Neutrophil (primary cell): ENCODE results near the gene SORBS1.

Experiments used
- H3K27ac ChIP-seq: fragments of 200-600 bp; sonication (generic); 2 replicates; pipeline ENCODE4 v1.5.1; 2016; ENCODE audit warnings: mild to moderate bottlenecking, moderate library complexity
- H3K27me3 ChIP-seq: fragments of 200-600 bp; sonication (generic); 2 replicates; pipeline ENCODE4 v1.6.0; 2016; ENCODE audit warnings: mild to moderate bottlenecking
- H3K36me3 ChIP-seq: fragments of 200-600 bp; sonication (generic); 2 replicates; pipeline ENCODE4 v1.5.1; 2017
- H3K4me1 ChIP-seq, 2 experiments: fragments of 200-600 bp in 1 of 2; sonication (generic) in 1 of 2; 1 replicate in 1 of 2; 2 replicates in 1 of 2; pipeline versions ENCODE4 v1.5.1 to v1.6.1; 2013 to 2016; ENCODE audit warnings: low read depth in 1 of 2, low read length in 1 of 2, mild to moderate bottlenecking in 1 of 2, moderate library complexity in 1 of 2; ENCODE audit not compliant: control insufficient read depth in 1 of 2, insufficient read depth in 1 of 2
- H3K4me3 ChIP-seq, 2 experiments: fragments of 200-600 bp in 1 of 2; sonication (generic) in 1 of 2; 1 replicate in 1 of 2; 2 replicates in 1 of 2; pipeline ENCODE4 v1.5.1; 2013 to 2016; ENCODE audit warnings: low read depth in 1 of 2, low read length in 1 of 2, mild to moderate bottlenecking in 1 of 2, moderate library complexity in 1 of 2
- H3K9me3 ChIP-seq: fragments of 200-600 bp; sonication (generic); 2 replicates; pipeline ENCODE4 v1.5.1; 2016
- TF ChIP-seq, protein P1 (sequence below): fragments of 200-600 bp; sonication (generic); IDR thresholded peaks from 2 replicates; pipeline ENCODE4 v1.5.1; 2016; ENCODE audit warnings: antibody characterized with exemption

SORBS1 gene

DNA sequence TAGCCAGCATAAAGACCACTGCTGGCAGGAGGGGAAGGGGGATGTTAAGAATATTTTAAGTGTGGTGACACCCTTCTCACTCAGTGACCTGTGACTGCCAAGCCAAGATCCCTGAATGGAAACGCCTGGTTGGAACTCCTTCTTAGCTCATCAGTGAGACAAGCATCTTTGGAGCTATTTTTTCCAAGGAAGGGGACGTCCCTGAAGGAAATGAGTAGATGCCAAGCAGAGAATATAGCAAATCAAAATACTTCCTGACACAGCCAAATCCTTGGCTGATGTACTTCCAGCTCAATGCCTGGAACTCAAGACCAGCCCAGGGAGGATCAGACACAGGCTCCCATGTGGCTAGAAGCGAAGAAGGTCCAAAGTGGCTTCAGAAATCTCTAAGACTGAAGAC lies 82.2 kb downstream of the SORBS1 start:
- TF ChIP-seq, protein P1, sequence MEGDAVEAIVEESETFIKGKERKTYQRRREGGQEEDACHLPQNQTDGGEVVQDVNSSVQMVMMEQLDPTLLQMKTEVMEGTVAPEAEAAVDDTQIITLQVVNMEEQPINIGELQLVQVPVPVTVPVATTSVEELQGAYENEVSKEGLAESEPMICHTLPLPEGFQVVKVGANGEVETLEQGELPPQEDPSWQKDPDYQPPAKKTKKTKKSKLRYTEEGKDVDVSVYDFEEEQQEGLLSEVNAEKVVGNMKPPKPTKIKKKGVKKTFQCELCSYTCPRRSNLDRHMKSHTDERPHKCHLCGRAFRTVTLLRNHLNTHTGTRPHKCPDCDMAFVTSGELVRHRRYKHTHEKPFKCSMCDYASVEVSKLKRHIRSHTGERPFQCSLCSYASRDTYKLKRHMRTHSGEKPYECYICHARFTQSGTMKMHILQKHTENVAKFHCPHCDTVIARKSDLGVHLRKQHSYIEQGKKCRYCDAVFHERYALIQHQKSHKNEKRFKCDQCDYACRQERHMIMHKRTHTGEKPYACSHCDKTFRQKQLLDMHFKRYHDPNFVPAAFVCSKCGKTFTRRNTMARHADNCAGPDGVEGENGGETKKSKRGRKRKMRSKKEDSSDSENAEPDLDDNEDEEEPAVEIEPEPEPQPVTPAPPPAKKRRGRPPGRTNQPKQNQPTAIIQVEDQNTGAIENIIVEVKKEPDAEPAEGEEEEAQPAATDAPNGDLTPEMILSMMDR: no peak
- no peak overlapping the region for H3K27ac ChIP-seq
- no peaks in the 10 kb centered on the region for H3K9me3 ChIP-seq
- H3K36me3 ChIP-seq: no peaks in the 10 kb centered on the region
- peaks cover 0 to 5% of the 10 kb centered on the region in 2 experiments for H3K4me1 ChIP-seq
- no peaks in the 10 kb centered on the region for H3K27me3 ChIP-seq
- H3K4me3 ChIP-seq: no peak overlapping the region

DNA sequence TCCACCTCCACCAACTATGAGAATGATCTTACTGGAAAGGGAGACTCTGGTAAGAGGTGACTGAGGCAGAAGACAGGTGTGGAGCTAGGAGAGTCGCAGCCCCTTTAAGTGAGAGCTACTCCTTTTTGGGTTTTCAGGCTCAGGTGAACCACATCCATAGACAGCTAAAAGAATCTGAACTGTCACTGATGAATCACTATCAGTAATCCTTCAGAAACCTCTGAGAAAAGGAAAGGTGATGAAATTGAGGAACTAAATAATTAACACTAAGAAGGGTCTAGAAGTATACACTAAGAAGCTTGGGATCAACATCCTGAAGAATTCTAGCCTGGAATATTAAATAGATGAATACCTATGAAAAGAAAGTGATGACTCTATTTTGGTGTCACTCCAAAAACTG lies 83.0 kb downstream of the SORBS1 start:
- TF ChIP-seq, protein P1: no peak
- H3K9me3 ChIP-seq: no peaks in the 10 kb centered on the region
- no peak overlapping the region for H3K27ac ChIP-seq
- H3K27me3 ChIP-seq: no peaks in the 10 kb centered on the region
- no peaks in the 10 kb centered on the region for H3K36me3 ChIP-seq
- H3K4me1 ChIP-seq: peaks cover 0 to 5% of the 10 kb centered on the region in 2 experiments
- H3K4me3 ChIP-seq: no peak overlapping the region

DNA sequence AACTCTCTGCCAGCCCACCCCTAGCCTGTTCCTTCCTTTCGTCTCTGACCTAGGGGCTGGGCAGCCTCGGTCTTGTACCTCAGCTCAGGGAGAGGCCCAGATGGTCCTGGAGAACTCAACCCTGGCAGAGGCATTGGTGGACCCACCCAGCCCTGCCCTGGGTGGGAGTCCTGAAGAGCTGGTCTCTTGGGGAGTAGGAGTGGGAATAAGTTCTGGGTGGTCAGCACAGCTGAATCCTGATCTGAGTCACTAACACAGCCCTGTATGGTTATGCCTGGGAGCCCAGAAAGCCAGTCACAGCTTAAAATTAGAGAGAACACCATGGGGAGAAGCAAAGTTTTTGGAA lies 84.0 kb downstream of the SORBS1 start:
- peaks cover 0 to 5% of the 10 kb centered on the region in 2 experiments for H3K4me1 ChIP-seq
- no peaks in the 10 kb centered on the region for H3K27me3 ChIP-seq
- no peak overlapping the region for H3K27ac ChIP-seq
- H3K36me3 ChIP-seq: no peaks in the 10 kb centered on the region
- no peaks in the 10 kb centered on the region for H3K9me3 ChIP-seq
- TF ChIP-seq, protein P1: no peak
- no peak overlapping the region for H3K4me3 ChIP-seq

DNA sequence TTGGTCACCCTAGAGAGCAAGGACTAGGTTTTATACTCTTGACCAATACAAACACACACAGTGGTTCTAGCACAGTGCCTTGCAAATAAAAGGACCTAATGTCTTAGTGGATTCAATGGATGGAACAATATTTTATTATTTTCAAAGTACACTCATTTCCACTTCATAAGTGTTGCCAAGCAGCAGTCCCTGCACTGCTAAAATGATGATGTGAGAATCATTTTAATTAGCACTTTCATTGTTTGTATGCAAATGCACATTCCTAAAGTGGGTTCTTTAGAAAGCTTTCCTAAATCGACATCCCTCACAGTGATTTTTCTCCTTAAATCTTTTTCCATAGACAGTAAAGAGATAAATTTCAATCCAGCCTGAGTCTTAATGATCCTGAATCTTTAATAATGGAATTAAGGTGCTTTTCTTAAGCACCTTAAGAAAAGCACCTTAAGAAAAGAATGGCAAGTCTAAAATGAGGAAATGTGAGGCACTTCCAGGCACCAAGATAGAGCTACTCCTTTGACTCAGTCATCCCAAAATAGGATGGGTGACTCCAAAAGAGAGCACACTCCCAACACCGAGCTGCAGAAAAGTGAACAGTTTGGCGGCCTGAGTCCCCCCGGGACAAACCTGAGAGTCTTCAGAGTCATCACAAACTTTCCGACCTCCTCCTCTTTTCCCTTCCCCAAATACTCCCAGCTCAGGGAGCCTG lies 84.5 kb downstream of the SORBS1 start:
- Histone ChIP-seq H3K27me3 (no peaks in the 10 kb centered on the region), H3K4me1 (peaks cover 0 to 5% of the 10 kb centered on the region in 2 experiments), H3K27ac (no peak overlapping the region), H3K4me3 (no peak overlapping the region), H3K36me3 (no peaks in the 10 kb centered on the region), H3K9me3 (no peaks in the 10 kb centered on the region)
- TF ChIP-seq, protein P1: no peak

DNA sequence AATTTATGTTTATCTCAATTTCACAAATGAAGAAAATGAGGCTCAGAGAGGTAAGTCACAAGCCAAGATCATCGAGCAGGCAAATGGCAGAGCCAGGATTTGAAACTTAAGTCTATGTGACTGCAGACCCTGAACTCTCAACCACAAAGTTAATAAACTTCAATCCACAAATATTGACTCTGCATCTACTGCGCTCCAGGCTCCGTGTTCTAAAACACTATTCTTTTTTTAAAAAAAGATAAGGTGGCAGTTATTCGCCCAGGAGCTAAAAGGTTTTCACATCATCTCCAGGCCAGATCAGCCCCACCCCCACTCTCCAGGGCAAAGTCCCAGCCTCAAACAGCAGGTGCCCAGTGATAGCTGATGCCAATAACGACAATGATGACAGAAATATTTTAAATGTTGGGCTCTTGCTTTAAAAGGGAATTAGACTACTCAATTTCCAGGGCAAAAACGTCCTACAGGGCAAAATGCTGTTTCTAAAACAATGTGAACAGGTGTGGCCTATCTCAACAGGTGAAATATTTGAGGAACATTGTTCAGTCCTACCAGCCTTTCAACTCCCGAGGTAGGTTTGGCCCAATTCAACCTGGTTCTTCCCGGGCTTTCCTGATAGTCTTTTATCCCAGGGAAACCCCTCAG lies 85.2 kb downstream of the SORBS1 start:
- H3K27ac ChIP-seq: no peak overlapping the region
- peaks cover 0 to 5% of the 10 kb centered on the region in 2 experiments for H3K4me1 ChIP-seq
- H3K4me3 ChIP-seq: no peak overlapping the region
- H3K9me3 ChIP-seq: no peaks in the 10 kb centered on the region
- TF ChIP-seq, protein P1: no peak
- H3K36me3 ChIP-seq: no peaks in the 10 kb centered on the region
- no peaks in the 10 kb centered on the region for H3K27me3 ChIP-seq
